ENCODE measurements around the gene SERINC2. TPM values are rescaled to one million over a fixed set of nuclear protein-coding genes. Genes with fewer than 3 reads are reported as not detected.

The SERINC2 gene
- total and polyA plus RNA-seq, 10 of the 15 experiments (the other 5 are each of a cell fraction or from before 2014, with no cell fraction given), result 0.02 to 9.4 (median 0.50) TPM

- SMC1A ChIA-PET (ENCODE audit: uncharacterized antibody, unreplicated experiment), result interaction anchor here (1.6 kb wide), 1 partner anchor 10 kb away, joined by 9 read pairs; no protein-coding TSS in a partner anchor
- no peaks in the 10 kb centered on the region for H3K27me3 ChIP-seq (replicated peaks in 1 of 2; ENCODE audit: control insufficient read depth in 2 of 2, insufficient read depth in 2 of 2, low read length in 1 of 2)
- ATAC-seq, result no peak
- no peaks in the 10 kb centered on the region for H4K20me1 ChIP-seq (ENCODE audit: control insufficient read depth, insufficient read depth)
- 94% methylated on average over 2 of the region's 2 CpGs for WGBS (ENCODE audit: insufficient coverage, insufficient replicate concordance, low lambda C conversion rate, missing lambda C conversion rate)
- no peaks in the 10 kb centered on the region for H3K4me1 ChIP-seq (ENCODE audit: control insufficient read depth, insufficient read depth, low read length)
- POLR2A ChIA-PET, result interaction anchor here (0.6 kb wide), 1 partner anchor 519 kb away, joined by 4 read pairs; no protein-coding TSS in a partner anchor
- no peak overlapping the region for H3K9ac ChIP-seq (ENCODE audit: control insufficient read depth, insufficient read depth, low read length)
- intact Hi-C loops (cut with micrococcal nuclease; ENCODE audit: unreplicated experiment) (no loop called here), in situ Hi-C loops (cut with MboI) (no loop called here)
- H3K4me3 ChIP-seq, result no peak overlapping the region
- TF ChIP-seq MLLT1 (IDR thresholded peaks at IDR 0.05) (no peak), KAT2A (conservative IDR thresholded peaks at IDR 0.05; ENCODE audit: control insufficient read depth, low read depth, low read length) (no peak)
- H3K36me3 ChIP-seq (ENCODE audit: control insufficient read depth in 2 of 2, insufficient read depth in 2 of 2, low read length in 1 of 2), result peaks cover 0 to 6% of the 10 kb centered on the region in 2 experiments
- no peak overlapping the region for H2AFZ ChIP-seq (ENCODE audit: control insufficient read depth, low read depth, low read length)
- H3K9me3 ChIP-seq (replicated peaks; ENCODE audit: control insufficient read depth, insufficient read depth, low read length), result no peaks in the 10 kb centered on the region
- H3K27ac ChIP-seq (ENCODE audit: control insufficient read depth, insufficient read depth), result no peak overlapping the region
- H3K4me2 ChIP-seq (ENCODE audit: control insufficient read depth, insufficient read depth), result no peak overlapping the region
- CTCF ChIA-PET, result interaction anchor here (1.2 to 5.5 kb wide), 4 partner anchors 9 to 33 kb away, joined by 3 to 42 read pairs (median 4); no protein-coding TSS in a partner anchor
- BruUV-seq (replicated peaks), result no TSS peak
- FAIRE-seq, result no peak
- no peaks in the 10 kb centered on the region for H3K79me2 ChIP-seq (ENCODE audit: control insufficient read depth, insufficient read depth, low read length)
- RAD21 ChIA-PET (ENCODE audit: unreplicated experiment), result no interaction called here
- DNase-seq (ENCODE audit: low read depth, low spot score), result no peak
Observed at GRCh38 chr1:31370021-31370420, 43.0 kb upstream of the SERINC2 start.

- Histone ChIP-seq H3K9me3 (replicated peaks; ENCODE audit: control insufficient read depth, insufficient read depth, low read length) (no peaks in the 10 kb centered on the region), H3K27ac (ENCODE audit: control insufficient read depth, insufficient read depth) (no peak overlapping the region), H3K4me2 (ENCODE audit: control insufficient read depth, insufficient read depth) (no peak overlapping the region), H2AFZ (ENCODE audit: control insufficient read depth, low read depth, low read length) (no peak overlapping the region), H3K4me1 (ENCODE audit: control insufficient read depth, insufficient read depth, low read length) (no peaks in the 10 kb centered on the region), H3K4me3 (no peak overlapping the region), H3K9ac (ENCODE audit: control insufficient read depth, insufficient read depth, low read length) (no peak overlapping the region), H3K36me3 (ENCODE audit: control insufficient read depth in 2 of 2, insufficient read depth in 2 of 2, low read length in 1 of 2) (peaks cover 0 to 3% of the 10 kb centered on the region in 2 experiments; a peak in 3 of 4 replicates), H3K79me2 (ENCODE audit: control insufficient read depth, insufficient read depth, low read length) (no peaks in the 10 kb centered on the region), H4K20me1 (ENCODE audit: control insufficient read depth, insufficient read depth) (no peaks in the 10 kb centered on the region), H3K27me3 (replicated peaks in 1 of 2; ENCODE audit: control insufficient read depth in 2 of 2, insufficient read depth in 2 of 2, low read length in 1 of 2) (no peaks in the 10 kb centered on the region)
- ChIA-PET RAD21 (ENCODE audit: unreplicated experiment) (no interaction called here), POLR2A (interaction anchor here (0.6 kb wide), 1 partner anchor 518 kb away, joined by 4 read pairs; no protein-coding TSS in a partner anchor), CTCF (interaction anchor here (1.2 to 5.5 kb wide), 4 partner anchors 10 to 178 kb away, joined by 3 to 42 read pairs (median 5); no protein-coding TSS in a partner anchor), SMC1A (ENCODE audit: uncharacterized antibody, unreplicated experiment) (interaction anchor here (1.6 kb wide), 2 partner anchors 10 to 14 kb away, joined by 3 to 9 read pairs; no protein-coding TSS in a partner anchor)
- DNase-seq (ENCODE audit: low read depth, low spot score) (no peak), ATAC-seq (no peak), FAIRE-seq (no peak)
- WGBS (ENCODE audit: insufficient coverage, insufficient replicate concordance, low lambda C conversion rate, missing lambda C conversion rate), result 98% methylated on average over 4 of the region's 4 CpGs
- no TSS peak for BruUV-seq (replicated peaks)
- intact Hi-C loops (cut with micrococcal nuclease; ENCODE audit: unreplicated experiment), result no loop called here
- in situ Hi-C loops (cut with MboI), result no loop called here
- TF ChIP-seq HDGF (IDR thresholded peaks at IDR 0.05) (no peak), MLLT1 (IDR thresholded peaks at IDR 0.05) (no peak), PML (IDR thresholded peaks at IDR 0.05; ENCODE audit: low read length) (no peak), MEF2A (IDR thresholded peaks at IDR 0.05; ENCODE audit: insufficient read depth, low read depth, low read length) (no peak), NRF1 (conservative IDR thresholded peaks at IDR 0.05; ENCODE audit: low read depth, low read length) (no peak), CBX5 (IDR thresholded peaks at IDR 0.05; ENCODE audit: low read depth) (no peak), SKIL (IDR thresholded peaks at IDR 0.05; ENCODE audit: low read depth, poor library complexity, severe bottlenecking) (no peak), ATF2 (IDR thresholded peaks at IDR 0.05; ENCODE audit: low read length) (no peak)
Observed at GRCh38 chr1:31370565-31370964, 42.4 kb upstream of the SERINC2 start.
